Measurements from ENCODE around the gene FADS1. TPM values are rescaled to one million over a fixed set of nuclear protein-coding genes. Genes with fewer than 3 reads are reported as not detected.

Gene FADS1
- total and polyA plus RNA-seq, 2 of the 13 experiments (the other 11 are each of a cell fraction or from before 2014, with no cell fraction given), result 91.8 to 108 TPM

- TF ChIP-seq, protein P1, sequence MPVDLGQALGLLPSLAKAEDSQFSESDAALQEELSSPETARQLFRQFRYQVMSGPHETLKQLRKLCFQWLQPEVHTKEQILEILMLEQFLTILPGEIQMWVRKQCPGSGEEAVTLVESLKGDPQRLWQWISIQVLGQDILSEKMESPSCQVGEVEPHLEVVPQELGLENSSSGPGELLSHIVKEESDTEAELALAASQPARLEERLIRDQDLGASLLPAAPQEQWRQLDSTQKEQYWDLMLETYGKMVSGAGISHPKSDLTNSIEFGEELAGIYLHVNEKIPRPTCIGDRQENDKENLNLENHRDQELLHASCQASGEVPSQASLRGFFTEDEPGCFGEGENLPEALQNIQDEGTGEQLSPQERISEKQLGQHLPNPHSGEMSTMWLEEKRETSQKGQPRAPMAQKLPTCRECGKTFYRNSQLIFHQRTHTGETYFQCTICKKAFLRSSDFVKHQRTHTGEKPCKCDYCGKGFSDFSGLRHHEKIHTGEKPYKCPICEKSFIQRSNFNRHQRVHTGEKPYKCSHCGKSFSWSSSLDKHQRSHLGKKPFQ (CRISPR knock-in tag; IDR thresholded peaks at IDR 0.05; ENCODE audit: insufficient replicate concordance), result no peak
- TF ChIP-seq ZNF577 (CRISPR knock-in tag; IDR thresholded peaks at IDR 0.05; ENCODE audit: borderline replicate concordance, low read depth) (no peak), FIP1L1 (IDR thresholded peaks at IDR 0.05; ENCODE audit: borderline replicate concordance, insufficient read depth, low read depth, low read length) (no peak), RFXANK (CRISPR knock-in tag; IDR thresholded peaks at IDR 0.05) (no peak), PRPF4 (IDR thresholded peaks at IDR 0.05; ENCODE audit: low read depth, low read length, poor library complexity, severe bottlenecking) (no peak), REPIN1 (CRISPR knock-in tag; IDR thresholded peaks at IDR 0.05; ENCODE audit: borderline replicate concordance, low read depth) (0 out of 2 replicates have a peak, but pooled peaks have one; percentile 3), AGO1 (IDR thresholded peaks at IDR 0.05; ENCODE audit: low read depth, low read length, poor library complexity, severe bottlenecking) (no peak), DPF2 (CRISPR knock-in tag; IDR thresholded peaks at IDR 0.05; ENCODE audit: borderline replicate concordance, low read depth) (no peak), FOXA3 (CRISPR knock-in tag; IDR thresholded peaks at IDR 0.05) (no peak), GABPA (IDR thresholded peaks at IDR 0.05; ENCODE audit: low read depth, low read length) (no peak), GABPA (CRISPR knock-in tag; IDR thresholded peaks at IDR 0.05; ENCODE audit: low read depth) (no peak), ZNF180 (CRISPR knock-in tag; IDR thresholded peaks at IDR 0.05; ENCODE audit: borderline replicate concordance, low read depth) (no peak), PHF8 (CRISPR knock-in tag; IDR thresholded peaks at IDR 0.05) (peak; percentile 62), KDM4B (CRISPR knock-in tag; IDR thresholded peaks at IDR 0.05) (no peak), HNRNPLL (IDR thresholded peaks at IDR 0.05; ENCODE audit: low read depth, low read length, poor library complexity, severe bottlenecking) (peak; percentile 82), RXRB (CRISPR knock-in tag; IDR thresholded peaks at IDR 0.05; ENCODE audit: borderline replicate concordance) (no peak), ZNF550 (CRISPR knock-in tag; IDR thresholded peaks at IDR 0.05; ENCODE audit: borderline replicate concordance) (0 out of 2 replicates have a peak, but pooled peaks have one; percentile 56), ZKSCAN8 (CRISPR knock-in tag; IDR thresholded peaks at IDR 0.05; ENCODE audit: borderline replicate concordance) (no peak; the same call in 1 of the 2 replicates), ZNF766 (CRISPR knock-in tag; IDR thresholded peaks at IDR 0.05; ENCODE audit: borderline replicate concordance) (0 out of 2 replicates have a peak, but pooled peaks have one; percentile 84), KLF6 (CRISPR knock-in tag; IDR thresholded peaks at IDR 0.05) (no peak), ZNF570 (CRISPR knock-in tag; IDR thresholded peaks at IDR 0.05; ENCODE audit: borderline replicate concordance) (no peak; the same call in 1 of the 2 replicates), ZNF263 (CRISPR knock-in tag; IDR thresholded peaks at IDR 0.05) (0 out of 2 replicates have a peak, but pooled peaks have one; percentile 8), ZNF709 (CRISPR knock-in tag; IDR thresholded peaks at IDR 0.05) (no peak)
- TF ChIP-seq, protein P2, sequence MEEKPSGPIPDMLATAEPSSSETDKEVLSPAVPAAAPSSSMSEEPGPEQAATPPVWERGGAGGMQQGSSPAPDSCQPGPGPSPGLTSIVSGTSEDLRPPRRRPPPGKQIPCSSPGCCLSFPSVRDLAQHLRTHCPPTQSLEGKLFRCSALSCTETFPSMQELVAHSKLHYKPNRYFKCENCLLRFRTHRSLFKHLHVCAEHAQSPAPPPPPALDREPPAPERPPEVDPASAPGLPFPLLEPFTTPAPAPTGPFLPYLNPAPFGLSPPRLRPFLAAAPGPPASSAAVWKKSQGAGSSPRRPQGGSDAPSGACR (CRISPR knock-in tag; IDR thresholded peaks at IDR 0.05), result peak; percentile 84
- TF ChIP-seq, protein P3, sequence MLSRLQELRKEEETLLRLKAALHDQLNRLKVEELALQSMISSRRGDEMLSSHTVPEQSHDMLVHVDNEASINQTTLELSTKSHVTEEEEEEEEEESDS (CRISPR knock-in tag; IDR thresholded peaks at IDR 0.05; ENCODE audit: borderline replicate concordance), result no peak
- TF ChIP-seq, protein P4, sequence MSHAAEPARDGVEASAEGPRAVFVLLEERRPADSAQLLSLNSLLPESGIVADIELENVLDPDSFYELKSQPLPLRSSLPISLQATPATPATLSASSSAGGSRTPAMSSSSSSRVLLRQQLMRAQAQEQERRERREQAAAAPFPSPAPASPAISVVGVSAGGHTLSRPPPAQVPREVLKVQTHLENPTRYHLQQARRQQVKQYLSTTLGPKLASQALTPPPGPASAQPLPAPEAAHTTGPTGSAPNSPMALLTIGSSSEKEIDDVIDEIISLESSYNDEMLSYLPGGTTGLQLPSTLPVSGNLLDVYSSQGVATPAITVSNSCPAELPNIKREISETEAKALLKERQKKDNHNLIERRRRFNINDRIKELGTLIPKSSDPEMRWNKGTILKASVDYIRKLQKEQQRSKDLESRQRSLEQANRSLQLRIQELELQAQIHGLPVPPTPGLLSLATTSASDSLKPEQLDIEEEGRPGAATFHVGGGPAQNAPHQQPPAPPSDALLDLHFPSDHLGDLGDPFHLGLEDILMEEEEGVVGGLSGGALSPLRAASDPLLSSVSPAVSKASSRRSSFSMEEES (CRISPR knock-in tag; IDR thresholded peaks at IDR 0.05), result no peak
Observed at GRCh38 chr11:61815790-61816735, 740 bp downstream of the FADS1 start (continued).

All from HepG2 (cell line).